K562 (cell line): ENCODE measurements around the gene PYROXD2. TPM values are rescaled to one million over a fixed set of nuclear protein-coding genes. Genes with fewer than 3 reads are reported as not detected.
"Not testable (repeated sequence)": the region's sequence is repeated elsewhere in the genome, so short reads cannot be mapped to it uniquely, and the experiment has no call there.

ENCODE experiments used
- ATAC-seq: fragments of 200-7000 bp; cut with Tn5 transposase; 3 replicates; pipeline ENCODE4 v1.9.1; 2020; ENCODE audit warnings: moderate library complexity
- BruUV-seq: library from RNA; stranded (reverse); fragments of 400-500 nt; replicated peaks from 2 replicates; lab custom pipeline; 2021; lab: Mats Ljungman, UMichigan
- CTCF ChIA-PET: fragments of 300-600 bp; formaldehyde crosslinking; extraction: SDS; loops from one replicate; lab custom pipeline; 2021; ENCODE audit warnings: low intra/inter-chr PET ratio; lab: Yijun Ruan, JAX
- POLR2A ChIA-PET: fragments of 300-600, 350-650 bp; sonication (Branson Sonifier 250); formaldehyde crosslinking; extraction: SDS; loops from one replicate; lab custom pipeline; 2021; ENCODE audit warnings: antibody characterized with exemption, inconsistent platforms; lab: Yijun Ruan, JAX
- DNase-seq, 4 experiments: peaks; one replicate each; pipeline versions ENCODE4 v3.0.0 to v3.0.0-alpha.2; 2011 to 2018; ENCODE audit warnings: low spot score in 3 of 4, mixed read lengths in 3 of 4; ENCODE audit errors: extremely low read depth in 1 of 4
- FAIRE-seq: peaks from 2 replicates; lab custom pipeline; 2011; peaks lifted over from hg19 to GRCh38; lab: Jason Lieb, UNC
- H2AFZ ChIP-seq: 2 replicates; pipeline ENCODE4 v1.6.0; 2011; ENCODE audit warnings: low read depth, low read length, control low read depth, inconsistent platforms
- H3K27ac ChIP-seq: fragments of 200-600 bp; 3 replicates; pipeline ENCODE4 v1.8.0; 2011; ENCODE audit warnings: low read depth, mild to moderate bottlenecking, control low read depth, inconsistent platforms, low read length, moderate library complexity, mixed read lengths; ENCODE audit errors: extremely low read depth
- H3K27me3 ChIP-seq, 2 experiments: fragments of 300-600 bp in 1 of 2; 2 replicates in 1 of 2; 3 replicates in 1 of 2; pipeline versions ENCODE4 v1.6.0 to v1.8.0; 2011; ENCODE audit warnings: inconsistent platforms in 2 of 2, low read length in 2 of 2, mild to moderate bottlenecking in 1 of 2, mixed read lengths in 1 of 2, moderate library complexity in 1 of 2; ENCODE audit not compliant: control insufficient read depth in 2 of 2, insufficient read depth in 2 of 2
- H3K36me3 ChIP-seq: fragments of 300-600 bp; 3 replicates; pipeline ENCODE4 v1.8.0; 2011; ENCODE audit warnings: mild to moderate bottlenecking, low read length, inconsistent platforms; ENCODE audit not compliant: control insufficient read depth, insufficient read depth
- H3K4me1 ChIP-seq, 2 experiments: fragments of 200-600 bp in 1 of 2; replicated peaks in 1 of 2; 2 replicates in 1 of 2; 3 replicates in 1 of 2; pipeline versions ENCODE4 v1.5.1 to v1.8.0; 2011; ENCODE audit warnings: inconsistent platforms in 2 of 2, low read length in 2 of 2, mild to moderate bottlenecking in 1 of 2, mixed read lengths in 1 of 2, moderate library complexity in 1 of 2; ENCODE audit not compliant: control insufficient read depth in 2 of 2, insufficient read depth in 2 of 2
- H3K4me2 ChIP-seq: 2 replicates; pipeline ENCODE4 v1.6.1; 2011; ENCODE audit warnings: low read length, control low read depth, inconsistent platforms, mixed read lengths; ENCODE audit not compliant: insufficient read depth
- H3K4me3 ChIP-seq: fragments of 200-600 bp; sonication (generic), shearing (Covaris generic); 2 replicates; pipeline ENCODE4 v1.5.1; 2016; ENCODE audit warnings: control low read depth, inconsistent platforms
- H3K79me2 ChIP-seq: fragments of 200-600 bp; 3 replicates; pipeline ENCODE4 v1.8.0; 2011; ENCODE audit warnings: low read length, inconsistent platforms; ENCODE audit not compliant: control insufficient read depth, insufficient read depth
- H3K9ac ChIP-seq, 2 experiments: 2 replicates each; pipeline versions ENCODE4 v1.6.0 to v1.6.1; 2011; ENCODE audit warnings: low read depth in 2 of 2, low read length in 2 of 2, control low read depth in 1 of 2, inconsistent platforms in 1 of 2, mild to moderate bottlenecking in 1 of 2, mixed read lengths in 1 of 2; ENCODE audit not compliant: insufficient read depth in 1 of 2
- H3K9me1 ChIP-seq: one replicate; pipeline ENCODE4 v1.6.0; 2011; ENCODE audit warnings: inconsistent platforms, mild to moderate bottlenecking, low read length, moderate library complexity; ENCODE audit not compliant: control insufficient read depth, insufficient read depth
- H3K9me3 ChIP-seq: replicated peaks from 2 replicates; pipeline ENCODE4 v1.5.1; 2011; ENCODE audit warnings: low read depth, low read length, inconsistent platforms; ENCODE audit not compliant: control insufficient read depth, insufficient read depth
- H4K20me1 ChIP-seq: replicated peaks from 2 replicates; pipeline ENCODE4 v1.6.1; 2011; ENCODE audit warnings: low read length, inconsistent platforms, mixed read lengths; ENCODE audit not compliant: control insufficient read depth, insufficient read depth
- CHAMP1 ChIP-seq: fragments of 450-650 bp; IDR thresholded peaks from 2 replicates; pipeline ENCODE4 v1.6.1; 2016; ENCODE audit warnings: mild to moderate bottlenecking
- ELF2 ChIP-seq: fragments of 250-450 bp; sonication (Bioruptor Pico); IDR thresholded peaks from 2 replicates; pipeline ENCODE4 v1.5.0; 2021; ENCODE audit warnings: mild to moderate bottlenecking
- RBM39 ChIP-seq: fragments of 200-400 bp; formaldehyde crosslinking; optimal IDR thresholded peaks from 2 replicates; pipeline ENCODE3; 2018; ENCODE audit warnings: low read depth, low read length
- SMARCA4 ChIP-seq: fragments of 450-650 bp; IDR thresholded peaks from 2 replicates; pipeline ENCODE4 v1.6.1; 2016
- WGBS: fragments of 100-300 bp; shearing (Covaris generic); methylation state at CpG from one replicate; pipeline ENCODE4 v1.1.6; 2016; ENCODE audit warnings: low coverage, mixed read lengths; ENCODE audit not compliant: insufficient coverage; ENCODE audit errors: missing lambda C conversion rate; 5-methylcytosine and 5-hydroxymethylcytosine counted together
- in situ Hi-C: fragments of 300-500 bp; cut with MboI; formaldehyde crosslinking; loops from 4 replicates; pipeline ENCODE4 v1.15.0; 2018; ENCODE audit warnings: inconsistent platforms, mixed read lengths
- intact Hi-C: fragments of 100-400 bp; cut with micrococcal nuclease; formaldehyde crosslinking; loops from 2 replicates; pipeline ENCODE4 v1.14.2; 2022
- polyA plus RNA-seq, 8 experiments: library from polyadenylated mRNA; depleted of rRNA in 4 of 8; stranded (reverse) in 5 of 8; unstranded in 3 of 8; fragments of >200 nt; fragmentation: Nextera tagmentation in 2 of 8; fragmentation: Illumina TruSeq in 1 of 8; extraction: Ambion mirVana in 2 of 8; extraction: Trizol in 1 of 8; gene quantifications; 2 replicates each; pipeline versions ENCODE4 v1.2.1 to v1.2.3, GENCODE V29; 2011 to 2014; ENCODE audit warnings: inconsistent platforms in 1 of 8, missing spikeins in 1 of 8
- total RNA-seq, 7 experiments: library from RNA; depleted of rRNA in 6 of 7; stranded (reverse); fragments of >200 nt in 6 of 7; fragmentation: Illumina TruSeq in 2 of 7; extraction: Trizol in 2 of 7; gene quantifications; 2 replicates each; pipeline versions ENCODE4 v1.2.1 to v1.2.3, GENCODE V29; 2011 to 2021; ENCODE audit warnings: low replicate concordance in 1 of 7
- TF ChIP-seq, protein P1 (sequence below): sonication (generic); formaldehyde crosslinking; IDR thresholded peaks from 2 replicates; pipeline ENCODE4 v1.8.0; 2023; ENCODE audit warnings: missing genetic modification reagents, mild to moderate bottlenecking, borderline replicate concordance

Gene PYROXD2
- total and polyA plus RNA-seq, 9 of the 15 experiments (the other 6 are each of a cell fraction or from before 2014, with no cell fraction given), result 0.14 to 1.4 (median 0.58) TPM

DNA sequence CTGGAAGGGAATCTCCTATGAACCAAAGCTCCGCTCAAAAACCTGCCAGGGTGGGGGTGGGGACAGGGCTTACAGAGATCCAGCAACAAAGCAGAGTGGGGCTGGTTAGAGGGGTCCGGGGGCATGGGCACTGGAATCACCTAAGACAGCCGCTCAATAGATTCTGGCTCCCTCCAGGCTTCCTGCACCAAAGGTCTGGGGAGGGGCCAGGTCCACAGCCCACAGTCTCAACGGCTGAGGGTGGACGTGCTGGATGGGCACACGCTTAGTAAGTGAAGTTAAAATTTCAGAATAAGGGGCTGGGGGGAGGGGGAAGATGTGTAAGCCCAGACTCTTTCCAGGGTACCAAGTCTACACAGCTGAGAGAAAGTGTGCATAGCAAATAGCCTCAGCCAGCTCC lies 31.1 kb downstream of the PYROXD2 start (continued):
- TF ChIP-seq, protein P1, sequence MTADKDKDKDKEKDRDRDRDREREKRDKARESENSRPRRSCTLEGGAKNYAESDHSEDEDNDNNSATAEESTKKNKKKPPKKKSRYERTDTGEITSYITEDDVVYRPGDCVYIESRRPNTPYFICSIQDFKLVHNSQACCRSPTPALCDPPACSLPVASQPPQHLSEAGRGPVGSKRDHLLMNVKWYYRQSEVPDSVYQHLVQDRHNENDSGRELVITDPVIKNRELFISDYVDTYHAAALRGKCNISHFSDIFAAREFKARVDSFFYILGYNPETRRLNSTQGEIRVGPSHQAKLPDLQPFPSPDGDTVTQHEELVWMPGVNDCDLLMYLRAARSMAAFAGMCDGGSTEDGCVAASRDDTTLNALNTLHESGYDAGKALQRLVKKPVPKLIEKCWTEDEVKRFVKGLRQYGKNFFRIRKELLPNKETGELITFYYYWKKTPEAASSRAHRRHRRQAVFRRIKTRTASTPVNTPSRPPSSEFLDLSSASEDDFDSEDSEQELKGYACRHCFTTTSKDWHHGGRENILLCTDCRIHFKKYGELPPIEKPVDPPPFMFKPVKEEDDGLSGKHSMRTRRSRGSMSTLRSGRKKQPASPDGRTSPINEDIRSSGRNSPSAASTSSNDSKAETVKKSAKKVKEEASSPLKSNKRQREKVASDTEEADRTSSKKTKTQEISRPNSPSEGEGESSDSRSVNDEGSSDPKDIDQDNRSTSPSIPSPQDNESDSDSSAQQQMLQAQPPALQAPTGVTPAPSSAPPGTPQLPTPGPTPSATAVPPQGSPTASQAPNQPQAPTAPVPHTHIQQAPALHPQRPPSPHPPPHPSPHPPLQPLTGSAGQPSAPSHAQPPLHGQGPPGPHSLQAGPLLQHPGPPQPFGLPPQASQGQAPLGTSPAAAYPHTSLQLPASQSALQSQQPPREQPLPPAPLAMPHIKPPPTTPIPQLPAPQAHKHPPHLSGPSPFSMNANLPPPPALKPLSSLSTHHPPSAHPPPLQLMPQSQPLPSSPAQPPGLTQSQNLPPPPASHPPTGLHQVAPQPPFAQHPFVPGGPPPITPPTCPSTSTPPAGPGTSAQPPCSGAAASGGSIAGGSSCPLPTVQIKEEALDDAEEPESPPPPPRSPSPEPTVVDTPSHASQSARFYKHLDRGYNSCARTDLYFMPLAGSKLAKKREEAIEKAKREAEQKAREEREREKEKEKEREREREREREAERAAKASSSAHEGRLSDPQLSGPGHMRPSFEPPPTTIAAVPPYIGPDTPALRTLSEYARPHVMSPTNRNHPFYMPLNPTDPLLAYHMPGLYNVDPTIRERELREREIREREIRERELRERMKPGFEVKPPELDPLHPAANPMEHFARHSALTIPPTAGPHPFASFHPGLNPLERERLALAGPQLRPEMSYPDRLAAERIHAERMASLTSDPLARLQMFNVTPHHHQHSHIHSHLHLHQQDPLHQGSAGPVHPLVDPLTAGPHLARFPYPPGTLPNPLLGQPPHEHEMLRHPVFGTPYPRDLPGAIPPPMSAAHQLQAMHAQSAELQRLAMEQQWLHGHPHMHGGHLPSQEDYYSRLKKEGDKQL (CRISPR knock-in tag), result no peak
- TF ChIP-seq RBM39, result no peak
- TF ChIP-seq ELF2, result no peak
- no peak for TF ChIP-seq CHAMP1
- TF ChIP-seq SMARCA4, result no peak

DNA sequence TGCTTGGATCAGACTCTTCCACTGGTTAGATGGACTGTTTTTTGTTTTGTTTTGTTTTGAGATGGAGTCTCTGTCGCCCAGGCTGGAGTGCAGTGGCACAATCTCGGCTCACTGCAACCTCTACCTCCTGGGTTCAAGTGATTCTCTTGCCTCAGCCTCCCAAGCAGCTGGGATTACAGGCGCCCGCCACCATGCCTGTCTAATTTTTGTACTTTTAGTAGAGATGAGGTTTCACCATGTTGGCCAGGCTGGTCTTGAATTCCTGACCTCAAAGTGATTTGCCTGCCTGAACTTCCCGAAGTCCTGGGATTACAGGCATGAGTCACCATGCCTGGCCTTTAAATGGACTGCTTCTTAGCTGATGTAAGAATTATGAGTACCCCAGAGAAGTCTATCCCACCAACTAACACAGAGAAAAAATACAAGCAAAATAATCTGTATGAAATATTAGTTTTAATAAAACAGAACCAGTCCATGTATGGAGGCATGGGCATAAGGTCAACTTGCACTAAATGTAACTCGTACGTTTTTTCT lies 31.8 kb downstream of the PYROXD2 start:
- FAIRE-seq, ATAC-seq, H4K20me1 ChIP-seq, H3K79me2 ChIP-seq, H3K27ac ChIP-seq, H3K4me1 ChIP-seq, DNase-seq, in situ Hi-C loops, H3K4me3 ChIP-seq, intact Hi-C loops, BruUV-seq, H3K9ac ChIP-seq, H3K9me3 ChIP-seq, H3K36me3 ChIP-seq, POLR2A ChIA-PET, H3K4me2 ChIP-seq, CTCF ChIA-PET, H3K9me1 ChIP-seq, H2AFZ ChIP-seq: not testable (repeated sequence)
- WGBS, result 13% methylated on average over 7 of the region's 7 CpGs
- peaks cover 0 to 36% of the 10 kb centered on the region in 2 experiments; a peak in 2 of 5 replicates for H3K27me3 ChIP-seq
